Measurements from ENCODE around the gene CCDC186. TPM values are rescaled to one million over a fixed set of nuclear protein-coding genes. Genes with fewer than 3 reads are reported as not detected.

The CCDC186 gene
- total RNA-seq, 2 donors from 2014 or later = 13.0 to 17.1 TPM

DNA sequence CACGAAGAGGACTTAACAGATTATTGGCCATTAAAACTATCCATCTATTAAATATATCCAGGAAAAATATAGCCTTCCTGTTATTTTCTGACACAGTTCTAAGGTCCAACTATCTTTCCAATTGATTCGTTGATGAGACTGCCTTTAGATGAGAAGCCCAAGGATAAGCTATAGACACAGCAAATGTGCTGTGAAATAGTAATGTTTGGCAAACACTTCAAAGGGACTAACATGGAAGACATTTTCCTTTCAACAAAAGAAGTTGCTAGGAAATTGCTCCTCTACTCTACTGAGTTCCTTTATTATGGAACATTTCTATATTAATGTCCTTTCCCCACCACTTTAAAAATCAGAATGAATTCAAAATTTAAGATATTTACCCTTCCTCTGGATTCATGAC lies 38.5 kb downstream of the CCDC186 start:
- peaks cover 60% of the 10 kb centered on the region for H3K36me3 ChIP-seq
- TF ChIP-seq CTCF (IDR thresholded peaks at IDR 0.05) = no peak
- no peak overlapping the region for H3K27ac ChIP-seq
- no peaks in the 10 kb centered on the region for H3K9me3 ChIP-seq
- peaks cover 0 to 9% of the 10 kb centered on the region in 2 donors for H3K4me1 ChIP-seq
- H3K4me3 ChIP-seq = no peak overlapping the region
- H3K27me3 ChIP-seq = no peaks in the 10 kb centered on the region
- DNase-seq (ENCODE audit: low spot score) = no peak

DNA sequence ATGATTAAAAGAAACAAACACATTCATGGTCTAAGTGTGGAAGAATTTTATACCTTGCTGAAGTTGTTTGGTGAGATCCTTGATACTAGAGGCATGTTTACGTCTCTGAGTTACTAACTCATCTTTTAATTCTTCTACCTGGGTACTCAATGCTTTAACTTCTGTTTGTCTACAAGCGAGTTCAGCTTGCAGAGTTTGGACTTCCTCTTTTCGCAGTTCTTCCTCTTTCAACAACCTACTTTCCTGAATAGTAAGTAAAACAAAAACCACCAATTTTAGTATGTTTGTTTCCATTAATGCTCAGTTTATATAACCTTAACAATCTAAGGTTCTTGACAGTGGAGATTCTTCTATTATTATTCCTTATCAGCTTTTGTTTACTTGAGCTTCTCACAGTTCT lies 42.9 kb downstream of the CCDC186 start:
- Histone ChIP-seq H3K9me3 (no peaks in the 10 kb centered on the region), H3K36me3 (peaks cover 85% of the 10 kb centered on the region), H3K27ac (no peak overlapping the region), H3K27me3 (no peaks in the 10 kb centered on the region), H3K4me1 (peaks cover 0 to 9% of the 10 kb centered on the region in 2 donors), H3K4me3 (no peak overlapping the region)
- no peak for DNase-seq (ENCODE audit: low spot score)
- TF ChIP-seq CTCF (IDR thresholded peaks at IDR 0.05) = no peak

- Histone ChIP-seq H3K4me1 (no peaks in the 10 kb centered on the region), H3K27me3 (no peaks in the 10 kb centered on the region), H3K27ac (no peak overlapping the region), H3K4me3 (no peak overlapping the region), H3K9me3 (no peaks in the 10 kb centered on the region), H3K36me3 (peaks cover 24% of the 10 kb centered on the region)
- DNase-seq (ENCODE audit: low spot score) = no peak
- TF ChIP-seq CTCF (IDR thresholded peaks at IDR 0.05) = no peak
These were observed 53.0 kb downstream of the CCDC186 start for GRCh38 chr10:114121031-114121430.

DNA sequence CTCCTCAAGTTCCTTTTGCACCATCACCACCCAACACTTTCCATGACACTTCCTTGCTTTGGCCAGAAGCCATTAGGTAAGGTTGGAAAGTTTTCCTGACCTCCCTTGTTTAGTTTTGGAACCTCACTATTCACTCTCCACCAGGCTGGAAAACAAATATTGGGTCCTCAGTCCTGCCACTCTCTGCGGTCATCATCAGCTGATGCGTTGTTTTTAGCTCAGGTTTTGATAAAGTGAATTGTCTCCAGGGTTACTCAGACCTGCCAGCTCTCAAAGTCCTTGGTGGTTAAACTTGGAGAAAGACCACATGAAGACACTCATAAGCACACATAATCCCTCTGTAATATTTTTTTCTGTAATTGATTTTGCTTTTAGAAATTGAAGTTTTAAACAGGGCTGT lies 55.5 kb downstream of the CCDC186 start:
- DNase-seq (ENCODE audit: low spot score) = no peak
- H3K27ac ChIP-seq = no peak overlapping the region
- no peaks in the 10 kb centered on the region for H3K4me1 ChIP-seq
- no peak overlapping the region for H3K4me3 ChIP-seq
- peaks cover under 1% of the 10 kb centered on the region for H3K36me3 ChIP-seq
- H3K27me3 ChIP-seq = no peaks in the 10 kb centered on the region
- no peak for TF ChIP-seq CTCF (IDR thresholded peaks at IDR 0.05)
- H3K9me3 ChIP-seq = no peaks in the 10 kb centered on the region

DNA sequence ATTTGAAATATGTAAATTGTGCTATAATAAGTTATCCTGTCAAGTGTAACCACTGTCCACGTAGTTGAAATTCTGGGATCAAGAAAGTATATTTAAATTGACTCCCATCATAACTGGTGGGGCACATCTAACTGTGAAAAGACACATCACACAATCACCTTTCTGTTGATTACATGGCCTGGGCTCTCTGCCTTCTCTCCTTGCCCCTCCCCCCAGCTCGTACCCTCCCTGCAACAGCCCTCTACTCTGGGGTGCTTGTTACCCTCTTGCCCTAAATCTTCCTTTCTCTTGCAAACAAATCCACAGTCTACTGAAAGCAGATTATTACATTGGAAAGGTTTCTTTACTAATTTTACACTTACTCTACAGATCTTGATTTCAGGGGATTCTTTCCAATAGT lies 56.3 kb downstream of the CCDC186 start:
- H3K27ac ChIP-seq = no peak overlapping the region
- H3K9me3 ChIP-seq = no peaks in the 10 kb centered on the region
- H3K27me3 ChIP-seq = no peaks in the 10 kb centered on the region
- no peak for TF ChIP-seq CTCF (IDR thresholded peaks at IDR 0.05)
- no peaks in the 10 kb centered on the region for H3K36me3 ChIP-seq
- no peaks in the 10 kb centered on the region for H3K4me1 ChIP-seq
- H3K4me3 ChIP-seq = no peak overlapping the region
- DNase-seq (ENCODE audit: low spot score) = no peak

- no peak for TF ChIP-seq CTCF (IDR thresholded peaks at IDR 0.05)
- Histone ChIP-seq H3K27me3 (no peaks in the 10 kb centered on the region), H3K4me3 (no peak overlapping the region), H3K4me1 (no peaks in the 10 kb centered on the region), H3K36me3 (no peaks in the 10 kb centered on the region), H3K9me3 (no peaks in the 10 kb centered on the region), H3K27ac (no peak overlapping the region)
- DNase-seq (ENCODE audit: low spot score) = no peak
These were observed 58.1 kb downstream of the CCDC186 start for GRCh38 chr10:114115661-114116445.
